Measurements from ENCODE around the gene NUDT4B.
"Not testable (repeated sequence)": the region's sequence is repeated elsewhere in the genome, so short reads cannot be mapped to it uniquely, and the experiment has no call there.

The NUDT4B gene

GRCh38 chr1:148729128-148729527, 19.4 kb upstream of the NUDT4B start:
- H3K9me3 ChIP-seq (ENCODE audit: low read length); H3F3A ChIP-seq (ENCODE audit: insufficient read depth, low read length); H3K4me1 ChIP-seq (ENCODE audit: insufficient read depth, low read length, severe bottlenecking); H3K27me3 ChIP-seq (ENCODE audit: insufficient read depth, low read length); H3K79me2 ChIP-seq (ENCODE audit: insufficient read depth, low read length); H3K4me3 ChIP-seq (ENCODE audit: low read depth, low read length, poor library complexity, severe bottlenecking); H2AFZ ChIP-seq (ENCODE audit: low read length); H3K4me2 ChIP-seq (ENCODE audit: low read length); H3K27ac ChIP-seq (ENCODE audit: low read depth, low read length, poor library complexity, severe bottlenecking); H3K9ac ChIP-seq (ENCODE audit: low read length); H4K20me1 ChIP-seq (ENCODE audit: insufficient read depth, low read length); H3K36me3 ChIP-seq (ENCODE audit: insufficient read depth, low read length); H3K9me2 ChIP-seq (ENCODE audit: low read depth, low read length): not testable (repeated sequence)

- not testable (repeated sequence) for H3K79me2 ChIP-seq (ENCODE audit: insufficient read depth, low read length); H3K4me3 ChIP-seq (ENCODE audit: low read depth, low read length, poor library complexity, severe bottlenecking); H3K36me3 ChIP-seq (ENCODE audit: insufficient read depth, low read length); H3K9me2 ChIP-seq (ENCODE audit: low read depth, low read length); H3K9me3 ChIP-seq (ENCODE audit: low read length); H4K20me1 ChIP-seq (ENCODE audit: insufficient read depth, low read length); H3K27me3 ChIP-seq (ENCODE audit: insufficient read depth, low read length); H3K4me1 ChIP-seq (ENCODE audit: insufficient read depth, low read length, severe bottlenecking); H2AFZ ChIP-seq (ENCODE audit: low read length); H3K9ac ChIP-seq (ENCODE audit: low read length); H3K27ac ChIP-seq (ENCODE audit: low read depth, low read length, poor library complexity, severe bottlenecking); H3K4me2 ChIP-seq (ENCODE audit: low read length); H3F3A ChIP-seq (ENCODE audit: insufficient read depth, low read length)
Observed at GRCh38 chr1:148729541-148729940, 19.0 kb upstream of the NUDT4B start.

- not testable (repeated sequence) for H2AFZ ChIP-seq (ENCODE audit: low read length); H3K9me2 ChIP-seq (ENCODE audit: low read depth, low read length); H3K27ac ChIP-seq (ENCODE audit: low read depth, low read length, poor library complexity, severe bottlenecking); H3F3A ChIP-seq (ENCODE audit: insufficient read depth, low read length); H3K4me3 ChIP-seq (ENCODE audit: low read depth, low read length, poor library complexity, severe bottlenecking); H3K36me3 ChIP-seq (ENCODE audit: insufficient read depth, low read length); H3K9me3 ChIP-seq (ENCODE audit: low read length); H3K9ac ChIP-seq (ENCODE audit: low read length); H3K4me2 ChIP-seq (ENCODE audit: low read length); H4K20me1 ChIP-seq (ENCODE audit: insufficient read depth, low read length); H3K79me2 ChIP-seq (ENCODE audit: insufficient read depth, low read length); H3K4me1 ChIP-seq (ENCODE audit: insufficient read depth, low read length, severe bottlenecking); H3K27me3 ChIP-seq (ENCODE audit: insufficient read depth, low read length)
Observed at GRCh38 chr1:148732277-148732676, 16.3 kb upstream of the NUDT4B start.

GRCh38 chr1:148733585-148734310, 14.8 kb upstream of the NUDT4B start:
- not testable (repeated sequence) for H3K27ac ChIP-seq (ENCODE audit: low read depth, low read length, poor library complexity, severe bottlenecking); H3K4me2 ChIP-seq (ENCODE audit: low read length)

GRCh38 chr1:148734311-148734662, 14.3 kb upstream of the NUDT4B start:
- H3K4me3 ChIP-seq (ENCODE audit: low read depth, low read length, poor library complexity, severe bottlenecking); H3K79me2 ChIP-seq (ENCODE audit: insufficient read depth, low read length); H2AFZ ChIP-seq (ENCODE audit: low read length); H3K9ac ChIP-seq (ENCODE audit: low read length); H4K20me1 ChIP-seq (ENCODE audit: insufficient read depth, low read length); H3K36me3 ChIP-seq (ENCODE audit: insufficient read depth, low read length); H3K9me3 ChIP-seq (ENCODE audit: low read length); H3K4me1 ChIP-seq (ENCODE audit: insufficient read depth, low read length, severe bottlenecking); H3K9me2 ChIP-seq (ENCODE audit: low read depth, low read length); H3K27me3 ChIP-seq (ENCODE audit: insufficient read depth, low read length); H3K27ac ChIP-seq (ENCODE audit: low read depth, low read length, poor library complexity, severe bottlenecking); H3F3A ChIP-seq (ENCODE audit: insufficient read depth, low read length); H3K4me2 ChIP-seq (ENCODE audit: low read length): not testable (repeated sequence)

More at GRCh38 chr1:148733585-148734310, 14.8 kb upstream of the NUDT4B start:
- H2AFZ ChIP-seq (ENCODE audit: low read length); H3K9me2 ChIP-seq (ENCODE audit: low read depth, low read length); H3F3A ChIP-seq (ENCODE audit: insufficient read depth, low read length); H3K4me1 ChIP-seq (ENCODE audit: insufficient read depth, low read length, severe bottlenecking); H3K9ac ChIP-seq (ENCODE audit: low read length); H3K36me3 ChIP-seq (ENCODE audit: insufficient read depth, low read length); H3K4me3 ChIP-seq (ENCODE audit: low read depth, low read length, poor library complexity, severe bottlenecking); H3K79me2 ChIP-seq (ENCODE audit: insufficient read depth, low read length); H3K9me3 ChIP-seq (ENCODE audit: low read length); H3K27me3 ChIP-seq (ENCODE audit: insufficient read depth, low read length); H4K20me1 ChIP-seq (ENCODE audit: insufficient read depth, low read length): not testable (repeated sequence)

GRCh38 chr1:148735538-148735937, 13.0 kb upstream of the NUDT4B start:
- H3K27ac ChIP-seq (ENCODE audit: low read depth, low read length, poor library complexity, severe bottlenecking); H3K9me3 ChIP-seq (ENCODE audit: low read length); H3K9me2 ChIP-seq (ENCODE audit: low read depth, low read length); H4K20me1 ChIP-seq (ENCODE audit: insufficient read depth, low read length); H3K4me2 ChIP-seq (ENCODE audit: low read length); H3K36me3 ChIP-seq (ENCODE audit: insufficient read depth, low read length); H3F3A ChIP-seq (ENCODE audit: insufficient read depth, low read length); H3K27me3 ChIP-seq (ENCODE audit: insufficient read depth, low read length); H3K9ac ChIP-seq (ENCODE audit: low read length); H3K4me1 ChIP-seq (ENCODE audit: insufficient read depth, low read length, severe bottlenecking); H3K79me2 ChIP-seq (ENCODE audit: insufficient read depth, low read length); H2AFZ ChIP-seq (ENCODE audit: low read length); H3K4me3 ChIP-seq (ENCODE audit: low read depth, low read length, poor library complexity, severe bottlenecking): not testable (repeated sequence)

- not testable (repeated sequence) for H3K27me3 ChIP-seq (ENCODE audit: insufficient read depth, low read length); H3K4me2 ChIP-seq (ENCODE audit: low read length); H3K9me3 ChIP-seq (ENCODE audit: low read length); H3K4me1 ChIP-seq (ENCODE audit: insufficient read depth, low read length, severe bottlenecking); H3K27ac ChIP-seq (ENCODE audit: low read depth, low read length, poor library complexity, severe bottlenecking); H4K20me1 ChIP-seq (ENCODE audit: insufficient read depth, low read length); H3K9ac ChIP-seq (ENCODE audit: low read length); H3K36me3 ChIP-seq (ENCODE audit: insufficient read depth, low read length); H3K9me2 ChIP-seq (ENCODE audit: low read depth, low read length); H3F3A ChIP-seq (ENCODE audit: insufficient read depth, low read length); H2AFZ ChIP-seq (ENCODE audit: low read length); H3K4me3 ChIP-seq (ENCODE audit: low read depth, low read length, poor library complexity, severe bottlenecking); H3K79me2 ChIP-seq (ENCODE audit: insufficient read depth, low read length)
Observed at GRCh38 chr1:148738667-148739066, 9.9 kb upstream of the NUDT4B start.

GRCh38 chr1:148743200-148743599, 5.4 kb upstream of the NUDT4B start:
- not testable (repeated sequence) for H3K9me2 ChIP-seq (ENCODE audit: low read depth, low read length); H3K4me1 ChIP-seq (ENCODE audit: insufficient read depth, low read length, severe bottlenecking)

More at GRCh38 chr1:148743200-148743599, 5.4 kb upstream of the NUDT4B start:
- not testable (repeated sequence) for H2AFZ ChIP-seq (ENCODE audit: low read length); H3K36me3 ChIP-seq (ENCODE audit: insufficient read depth, low read length); H4K20me1 ChIP-seq (ENCODE audit: insufficient read depth, low read length); H3K9me3 ChIP-seq (ENCODE audit: low read length); H3K27ac ChIP-seq (ENCODE audit: low read depth, low read length, poor library complexity, severe bottlenecking); H3K27me3 ChIP-seq (ENCODE audit: insufficient read depth, low read length); H3K4me2 ChIP-seq (ENCODE audit: low read length); H3F3A ChIP-seq (ENCODE audit: insufficient read depth, low read length); H3K9ac ChIP-seq (ENCODE audit: low read length); H3K79me2 ChIP-seq (ENCODE audit: insufficient read depth, low read length); H3K4me3 ChIP-seq (ENCODE audit: low read depth, low read length, poor library complexity, severe bottlenecking)
